Adipocyte (in vitro differentiated cells): ENCODE data around the gene CHGA.
A peak's percentile ranks its signal among the peaks of the same experiment; 100 is the strongest.

Experiments used
- DNase-seq: peaks from one replicate; pipeline ENCODE4 v3.0.0-alpha.2; 2015; ENCODE audit warnings: low read depth
- H3K27me3 ChIP-seq: replicated peaks from 2 replicates; pipeline ENCODE4 v1.7.0; 2013; ENCODE audit warnings: mild to moderate bottlenecking, low read length, moderate library complexity; ENCODE audit not compliant: control insufficient read depth, insufficient read depth
- H3K36me3 ChIP-seq: 2 replicates; pipeline ENCODE4 v1.7.0; 2013; ENCODE audit warnings: low read length, mild to moderate bottlenecking, moderate library complexity; ENCODE audit not compliant: control insufficient read depth, insufficient read depth, severe bottlenecking
- H3K4me1 ChIP-seq: 2 replicates; pipeline ENCODE4 v1.7.0; 2013; ENCODE audit warnings: mild to moderate bottlenecking, low read length, moderate library complexity; ENCODE audit not compliant: control insufficient read depth, insufficient read depth
- H3K4me3 ChIP-seq: 2 replicates; pipeline ENCODE4 v1.7.0; 2013; ENCODE audit warnings: mild to moderate bottlenecking, low read length, moderate library complexity
- H3K9ac ChIP-seq: 2 replicates; pipeline ENCODE4 v1.7.0; 2013; ENCODE audit warnings: mild to moderate bottlenecking, low read length, moderate library complexity
- H3K9me3 ChIP-seq: 2 replicates; pipeline ENCODE4 v1.7.0; 2013; ENCODE audit warnings: mild to moderate bottlenecking, low read length, moderate library complexity; ENCODE audit not compliant: control insufficient read depth

CHGA gene

DNA sequence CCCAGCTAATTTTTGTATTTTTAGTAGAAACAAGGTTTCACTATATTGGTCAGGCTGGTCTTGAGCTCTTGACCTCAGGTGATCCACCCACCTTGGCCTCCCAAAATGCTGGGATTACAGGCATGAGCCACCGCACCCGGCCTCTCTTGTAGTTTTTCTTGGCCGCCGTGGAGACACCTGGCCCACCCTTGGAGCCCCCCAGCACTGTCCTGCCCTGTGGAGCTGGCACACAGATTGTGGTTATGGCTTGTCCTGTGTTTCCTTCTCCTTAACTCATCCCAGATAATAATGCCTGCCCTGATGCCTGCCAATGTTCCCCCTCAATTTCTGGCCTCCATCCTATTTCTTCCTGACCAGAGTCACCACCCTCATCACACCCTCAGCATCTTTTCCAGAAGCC lies 57.9 kb downstream of the CHGA start:
- Histone ChIP-seq H3K4me3 (no peak overlapping the region), H3K27me3 (no peaks in the 10 kb centered on the region), H3K36me3 (peaks cover 26% of the 10 kb centered on the region), H3K9ac (no peak overlapping the region), H3K4me1 (peaks cover 5% of the 10 kb centered on the region), H3K9me3 (peaks cover 11% of the 10 kb centered on the region)
- DNase-seq = no peak

DNA sequence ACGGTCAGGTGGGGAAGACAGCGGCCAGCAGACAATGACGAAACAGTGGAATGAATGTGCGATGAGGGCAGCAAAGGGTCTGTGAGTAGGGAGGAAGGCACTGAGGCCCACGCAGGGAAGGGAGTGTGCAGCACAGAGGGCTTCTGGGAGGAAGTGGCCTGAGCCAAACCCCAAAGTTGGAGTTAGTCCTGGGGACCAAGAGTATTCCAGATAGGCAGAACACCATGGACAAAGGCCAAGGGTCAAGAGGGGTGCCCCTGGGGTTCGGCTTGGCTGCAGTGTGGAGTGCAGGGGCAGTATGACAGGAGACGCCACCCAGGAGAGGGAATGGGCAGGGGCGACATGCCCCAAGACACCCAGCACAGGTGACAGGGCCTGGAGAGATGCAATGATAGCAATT lies 58.8 kb downstream of the CHGA start:
- Histone ChIP-seq H3K9ac (no peak overlapping the region), H3K27me3 (no peaks in the 10 kb centered on the region), H3K4me3 (no peak overlapping the region), H3K36me3 (peaks cover 18% of the 10 kb centered on the region), H3K4me1 (peaks cover 14% of the 10 kb centered on the region), H3K9me3 (peaks cover 2% of the 10 kb centered on the region)
- no peak for DNase-seq

DNA sequence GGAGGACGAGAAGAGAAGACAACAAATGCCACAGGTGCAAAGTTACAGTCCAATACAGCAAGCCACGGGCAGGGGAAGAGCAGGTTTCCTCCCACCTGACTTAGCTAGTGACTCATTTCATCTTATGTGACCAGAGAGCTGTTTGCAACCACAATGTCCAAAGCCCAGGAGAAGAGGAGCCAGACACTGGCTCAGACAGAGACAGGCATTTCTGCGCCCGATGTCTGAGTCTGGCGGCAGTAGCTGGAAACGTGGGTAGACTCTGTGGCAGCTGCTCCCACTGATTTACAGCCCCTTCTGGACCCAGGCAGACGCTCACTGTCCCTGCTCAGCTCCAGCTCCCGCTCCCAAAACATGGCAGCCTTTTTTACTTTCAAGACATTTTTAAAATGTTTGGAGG lies 60.0 kb downstream of the CHGA start:
- no peaks in the 10 kb centered on the region for H3K27me3 ChIP-seq
- no peak overlapping the region for H3K4me3 ChIP-seq
- no peak overlapping the region for H3K9ac ChIP-seq
- H3K9me3 ChIP-seq = no peaks in the 10 kb centered on the region
- no peak for DNase-seq
- H3K36me3 ChIP-seq = peaks cover 6% of the 10 kb centered on the region
- peaks cover 14% of the 10 kb centered on the region for H3K4me1 ChIP-seq

DNA sequence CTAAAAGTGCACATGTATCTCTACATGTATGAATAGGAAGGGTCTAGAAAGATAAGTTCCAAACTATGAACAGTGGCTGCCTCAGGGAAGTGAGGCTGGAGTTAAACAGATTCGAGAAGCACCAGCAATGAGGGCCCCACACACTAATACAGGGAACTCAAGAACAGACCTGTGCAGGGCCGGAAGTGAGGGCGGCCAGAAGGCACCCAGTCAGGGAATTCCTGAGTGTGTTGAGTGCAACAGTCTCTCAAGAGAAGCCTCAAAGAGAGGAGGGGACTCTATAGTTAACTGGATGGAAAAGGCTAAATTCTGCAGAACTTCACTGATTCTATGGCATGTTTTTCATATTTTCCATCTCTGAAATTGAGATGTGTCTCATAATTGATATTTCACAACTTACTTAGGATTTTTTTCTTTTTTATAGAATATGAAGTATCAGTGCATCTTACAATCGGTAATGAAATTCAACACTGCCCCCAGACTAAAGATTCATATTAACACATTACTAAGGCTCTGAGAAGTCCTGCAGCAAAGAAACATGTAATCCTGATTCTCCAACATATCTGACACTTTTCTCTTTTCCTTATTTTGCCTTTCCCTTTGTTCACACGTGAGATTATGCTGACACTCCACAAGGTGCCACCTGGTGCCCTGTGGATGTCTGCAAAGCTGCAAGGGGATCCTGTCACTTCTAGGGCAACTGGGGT lies 61.3 kb downstream of the CHGA start:
- peak; percentile 2 for DNase-seq
- Histone ChIP-seq H3K27me3 (no peaks in the 10 kb centered on the region), H3K36me3 (peaks cover 6% of the 10 kb centered on the region)

More for the DNA sequence above, 61.3 kb downstream of the CHGA start:
- Histone ChIP-seq H3K9me3 (no peaks in the 10 kb centered on the region), H3K4me1 (peaks cover 14% of the 10 kb centered on the region), H3K9ac (no peak overlapping the region), H3K4me3 (no peak overlapping the region)
